ENCODE data around the gene FAM163B.

FAM163B gene

GRCh38 chr9:133578524-133579441, 30.4 kb downstream of the FAM163B start:
- TF ChIP-seq EZH2 (optimal IDR thresholded peaks at IDR 0.05; ENCODE audit: low read depth, low read length) (no peak), EZH2phosphoT487 (IDR thresholded peaks at IDR 0.05; ENCODE audit: low read length) (no peak)
- TF ChIP-seq, protein P1, sequence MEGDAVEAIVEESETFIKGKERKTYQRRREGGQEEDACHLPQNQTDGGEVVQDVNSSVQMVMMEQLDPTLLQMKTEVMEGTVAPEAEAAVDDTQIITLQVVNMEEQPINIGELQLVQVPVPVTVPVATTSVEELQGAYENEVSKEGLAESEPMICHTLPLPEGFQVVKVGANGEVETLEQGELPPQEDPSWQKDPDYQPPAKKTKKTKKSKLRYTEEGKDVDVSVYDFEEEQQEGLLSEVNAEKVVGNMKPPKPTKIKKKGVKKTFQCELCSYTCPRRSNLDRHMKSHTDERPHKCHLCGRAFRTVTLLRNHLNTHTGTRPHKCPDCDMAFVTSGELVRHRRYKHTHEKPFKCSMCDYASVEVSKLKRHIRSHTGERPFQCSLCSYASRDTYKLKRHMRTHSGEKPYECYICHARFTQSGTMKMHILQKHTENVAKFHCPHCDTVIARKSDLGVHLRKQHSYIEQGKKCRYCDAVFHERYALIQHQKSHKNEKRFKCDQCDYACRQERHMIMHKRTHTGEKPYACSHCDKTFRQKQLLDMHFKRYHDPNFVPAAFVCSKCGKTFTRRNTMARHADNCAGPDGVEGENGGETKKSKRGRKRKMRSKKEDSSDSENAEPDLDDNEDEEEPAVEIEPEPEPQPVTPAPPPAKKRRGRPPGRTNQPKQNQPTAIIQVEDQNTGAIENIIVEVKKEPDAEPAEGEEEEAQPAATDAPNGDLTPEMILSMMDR (IDR thresholded peaks at IDR 0.05; ENCODE audit: low read length) = no peak
- H3K4me1 ChIP-seq (ENCODE audit: low read length) = no peaks in the 10 kb centered on the region
- no peaks in the 10 kb centered on the region for H4K20me1 ChIP-seq (ENCODE audit: insufficient read depth, low read length)
- H3K9ac ChIP-seq (ENCODE audit: low read length) = no peak overlapping the region
- no peak overlapping the region for H3K4me2 ChIP-seq (ENCODE audit: low read depth, low read length)
- no peaks in the 10 kb centered on the region for H3K9me2 ChIP-seq (replicated peaks; ENCODE audit: insufficient read depth, low read length)
- no peaks in the 10 kb centered on the region for H3K36me3 ChIP-seq (replicated peaks; ENCODE audit: insufficient read depth, low read length)
- DNase-seq = no peak
- no peak overlapping the region for H2AFZ ChIP-seq (ENCODE audit: low read length)
- no peaks in the 10 kb centered on the region for H3K9me3 ChIP-seq (replicated peaks; ENCODE audit: insufficient read depth, low read length)
- H3K4me3 ChIP-seq (ENCODE audit: low read length) = no peak overlapping the region
- H3F3A ChIP-seq (ENCODE audit: insufficient read depth, low read length) = no peaks in the 10 kb centered on the region
- H3K79me2 ChIP-seq (ENCODE audit: low read length) = no peaks in the 10 kb centered on the region
- peaks cover 98% of the 10 kb centered on the region for H3K27me3 ChIP-seq (replicated peaks; ENCODE audit: insufficient read depth, low read length)
- no peak overlapping the region for H3K27ac ChIP-seq (ENCODE audit: low read length)

GRCh38 chr9:133577737-133578112, 31.5 kb downstream of the FAM163B start:
- TF ChIP-seq, protein P1 (IDR thresholded peaks at IDR 0.05; ENCODE audit: low read length) = no peak
- TF ChIP-seq EZH2phosphoT487 (IDR thresholded peaks at IDR 0.05; ENCODE audit: low read length) (no peak), EZH2 (optimal IDR thresholded peaks at IDR 0.05; ENCODE audit: low read depth, low read length) (no peak)
- no peaks in the 10 kb centered on the region for H3K36me3 ChIP-seq (replicated peaks; ENCODE audit: insufficient read depth, low read length)
- H3K27ac ChIP-seq (ENCODE audit: low read length) = no peak overlapping the region
- H3K79me2 ChIP-seq (ENCODE audit: low read length) = no peaks in the 10 kb centered on the region
- no peak for DNase-seq
- H3K4me2 ChIP-seq (ENCODE audit: low read depth, low read length) = no peak overlapping the region
- no peak overlapping the region for H3K4me3 ChIP-seq (ENCODE audit: low read length)
- no peaks in the 10 kb centered on the region for H3K4me1 ChIP-seq (ENCODE audit: low read length)
- H3K9me3 ChIP-seq (replicated peaks; ENCODE audit: insufficient read depth, low read length) = no peaks in the 10 kb centered on the region
- H3F3A ChIP-seq (ENCODE audit: insufficient read depth, low read length) = no peaks in the 10 kb centered on the region
- no peaks in the 10 kb centered on the region for H4K20me1 ChIP-seq (ENCODE audit: insufficient read depth, low read length)
- no peaks in the 10 kb centered on the region for H3K9me2 ChIP-seq (replicated peaks; ENCODE audit: insufficient read depth, low read length)
- peaks cover 97% of the 10 kb centered on the region for H3K27me3 ChIP-seq (replicated peaks; ENCODE audit: insufficient read depth, low read length)
- H2AFZ ChIP-seq (ENCODE audit: low read length) = no peak overlapping the region
- no peak overlapping the region for H3K9ac ChIP-seq (ENCODE audit: low read length)

DNA sequence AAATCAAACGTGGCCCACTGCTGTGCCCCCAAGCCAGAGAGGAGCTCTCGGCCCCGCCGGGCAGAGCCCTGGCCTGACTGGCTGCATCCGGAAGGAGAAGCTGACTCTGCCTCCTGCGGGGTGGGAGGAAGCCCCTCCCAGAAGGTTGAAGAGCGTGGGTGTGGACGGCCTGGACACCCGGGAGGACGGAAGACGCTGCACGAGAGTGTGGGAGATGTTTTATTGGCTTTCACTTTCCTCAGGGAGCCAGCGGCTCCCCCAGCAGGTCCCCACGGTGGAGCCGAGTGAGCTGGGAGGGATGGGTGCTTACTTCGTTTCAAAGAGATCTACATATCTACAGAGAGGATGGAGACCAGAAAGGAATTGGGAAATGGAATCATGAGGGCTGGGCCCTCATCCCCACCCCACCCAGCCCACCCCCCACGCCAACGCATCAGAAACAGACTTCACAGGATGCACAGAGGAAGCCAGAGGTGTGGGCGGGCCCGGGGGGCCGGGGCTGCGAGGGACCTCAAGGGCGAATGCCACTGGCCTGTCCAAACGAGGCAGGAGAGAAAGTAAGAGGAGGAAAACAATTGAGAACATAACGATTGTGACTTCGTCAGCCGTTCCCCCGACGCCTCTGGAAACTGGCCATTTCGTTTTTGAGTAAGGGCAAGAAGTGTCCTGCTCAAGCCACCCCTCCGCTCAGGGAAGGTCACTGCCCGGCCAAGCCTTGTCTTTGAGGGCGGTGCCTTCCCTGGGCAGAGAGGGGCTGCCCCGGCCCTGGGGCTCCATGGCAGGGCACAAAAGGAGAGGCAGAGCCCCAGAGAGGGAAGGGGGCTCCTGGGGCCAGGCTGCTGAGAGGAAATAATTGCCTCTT, 32.1 kb downstream of the FAM163B start:
- Histone ChIP-seq H3K79me2 (ENCODE audit: low read length) (no peaks in the 10 kb centered on the region), H3K4me2 (ENCODE audit: low read depth, low read length) (no peak overlapping the region; the same call in 1 of the 2 replicates), H3K9me3 (replicated peaks; ENCODE audit: insufficient read depth, low read length) (no peaks in the 10 kb centered on the region), H3K4me1 (ENCODE audit: low read length) (no peaks in the 10 kb centered on the region), H2AFZ (ENCODE audit: low read length) (no peak overlapping the region), H3K4me3 (ENCODE audit: low read length) (no peak overlapping the region), H3K36me3 (replicated peaks; ENCODE audit: insufficient read depth, low read length) (no peaks in the 10 kb centered on the region), H3K9me2 (replicated peaks; ENCODE audit: insufficient read depth, low read length) (no peaks in the 10 kb centered on the region), H3K27ac (ENCODE audit: low read length) (no peak overlapping the region), H3K9ac (ENCODE audit: low read length) (no peak overlapping the region), H3F3A (ENCODE audit: insufficient read depth, low read length) (no peaks in the 10 kb centered on the region), H3K27me3 (replicated peaks; ENCODE audit: insufficient read depth, low read length) (peaks cover 97% of the 10 kb centered on the region), H4K20me1 (ENCODE audit: insufficient read depth, low read length) (no peaks in the 10 kb centered on the region)
- TF ChIP-seq EZH2 (optimal IDR thresholded peaks at IDR 0.05; ENCODE audit: low read depth, low read length) (no peak), EZH2phosphoT487 (IDR thresholded peaks at IDR 0.05; ENCODE audit: low read length) (no peak)
- TF ChIP-seq, protein P1 (IDR thresholded peaks at IDR 0.05; ENCODE audit: low read length) = no peak
- no peak for DNase-seq

Data from MM.1S (cell line).